Left lung (tissue), 10 donors: ENCODE data around the gene OR5AU1. TPM values are rescaled to one million over a fixed set of nuclear protein-coding genes. Genes with fewer than 3 reads are reported as not detected.
A peak's percentile ranks its signal among the peaks of the same experiment; 100 is the strongest.
"Not testable (repeated sequence)": the region's sequence is repeated elsewhere in the genome, so short reads cannot be mapped to it uniquely, and the experiment has no call there.

Experiments
- ATAC-seq: fragments of 200-7000 bp; cut with Tn5 transposase; one replicate; pipeline ENCODE4 v1.9.1; 2020; ENCODE audit warnings: moderate library complexity
- DNase-seq, 4 donors: peaks; one replicate each; pipeline ENCODE4 v3.0.0-alpha.2; 2013 to 2020
- H3K27ac ChIP-seq, 2 donors: fragments of 200-600 bp; sonication (generic) in 1 of 2; one replicate each; pipeline versions ENCODE4 v1.5.0 to v1.8.0; 2020 to 2021
- H3K27me3 ChIP-seq, 2 donors: fragments of 200-600 bp; sonication (generic) in 1 of 2; one replicate each; pipeline versions ENCODE4 v1.5.0 to v1.8.0; 2020 to 2021
- H3K36me3 ChIP-seq, 2 donors: fragments of 200-600 bp; sonication (generic) in 1 of 2; one replicate each; pipeline versions ENCODE4 v1.5.0 to v1.8.0; 2020 to 2021
- H3K4me1 ChIP-seq, 2 donors: fragments of 200-600 bp; one replicate each; pipeline ENCODE4 v1.8.0; 2021
- H3K4me3 ChIP-seq, 2 donors: fragments of 200-600 bp; sonication (generic) in 1 of 2; one replicate each; pipeline versions ENCODE4 v1.5.0 to v1.8.0; 2020 to 2021; ENCODE audit warnings: mild to moderate bottlenecking in 1 of 2
- H3K9me3 ChIP-seq, 2 donors: fragments of 200-600 bp; sonication (generic) in 1 of 2; one replicate each; pipeline versions ENCODE4 v1.5.0 to v1.8.0; 2020 to 2021
- intact Hi-C, 2 donors: fragments of 100-400 bp; cut with DNase I; formaldehyde crosslinking; loops; one replicate each; pipeline versions ENCODE4 v1.11.2 to v1.14.2; 2022
- polyA plus RNA-seq, 6 donors: library from polyadenylated mRNA; unstranded; fragments of 120-200 nt; gene quantifications; one replicate each; pipeline ENCODE4 v1.2.1, GENCODE V29; 2013; ENCODE audit not compliant: insufficient read length in 6 of 6
- total RNA-seq, 2 donors: library from RNA; stranded (reverse); fragmentation: NEBNext Ultra II Directional; extraction: Animal tissue kit (Norgen Biotek cat#: 25700); gene quantifications; one replicate each; pipeline ENCODE4 v1.2.1, GENCODE V29; 2021
- TF ChIP-seq, protein P1 (sequence below), 2 donors: fragments of 200-600 bp; sonication (generic) in 1 of 2; IDR thresholded peaks; one replicate each; pipeline versions ENCODE4 v1.5.0 to v1.8.0; 2021; ENCODE audit warnings: antibody characterized with exemption in 2 of 2
- donor health status: DM: no; HTN: yes; CAD: no.
- donor health status: DM: no; HTN: no; CAD: no.

The OR5AU1 gene
- total and polyA plus RNA-seq, 8 donors, result 0.04 to 0.49 (median 0.07) TPM; not detected in 2

- Histone ChIP-seq H3K36me3 (no peaks in the 10 kb centered on the region), H3K4me3 (no peak overlapping the region), H3K27me3 (no peaks in the 10 kb centered on the region), H3K27ac (no peak overlapping the region), H3K9me3 (no peaks in the 10 kb centered on the region), H3K4me1 (no peaks in the 10 kb centered on the region)
- ATAC-seq (peak; percentile 61), DNase-seq (peak in 1 of 4 donors; percentile 65)
- TF ChIP-seq, protein P1, sequence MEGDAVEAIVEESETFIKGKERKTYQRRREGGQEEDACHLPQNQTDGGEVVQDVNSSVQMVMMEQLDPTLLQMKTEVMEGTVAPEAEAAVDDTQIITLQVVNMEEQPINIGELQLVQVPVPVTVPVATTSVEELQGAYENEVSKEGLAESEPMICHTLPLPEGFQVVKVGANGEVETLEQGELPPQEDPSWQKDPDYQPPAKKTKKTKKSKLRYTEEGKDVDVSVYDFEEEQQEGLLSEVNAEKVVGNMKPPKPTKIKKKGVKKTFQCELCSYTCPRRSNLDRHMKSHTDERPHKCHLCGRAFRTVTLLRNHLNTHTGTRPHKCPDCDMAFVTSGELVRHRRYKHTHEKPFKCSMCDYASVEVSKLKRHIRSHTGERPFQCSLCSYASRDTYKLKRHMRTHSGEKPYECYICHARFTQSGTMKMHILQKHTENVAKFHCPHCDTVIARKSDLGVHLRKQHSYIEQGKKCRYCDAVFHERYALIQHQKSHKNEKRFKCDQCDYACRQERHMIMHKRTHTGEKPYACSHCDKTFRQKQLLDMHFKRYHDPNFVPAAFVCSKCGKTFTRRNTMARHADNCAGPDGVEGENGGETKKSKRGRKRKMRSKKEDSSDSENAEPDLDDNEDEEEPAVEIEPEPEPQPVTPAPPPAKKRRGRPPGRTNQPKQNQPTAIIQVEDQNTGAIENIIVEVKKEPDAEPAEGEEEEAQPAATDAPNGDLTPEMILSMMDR (IDR thresholded peaks at IDR 0.05), result no peak
- intact Hi-C loops, result no loop called here
These were observed 13.7 kb upstream of the OR5AU1 start for GRCh38 chr14:21169573-21169972.

DNA sequence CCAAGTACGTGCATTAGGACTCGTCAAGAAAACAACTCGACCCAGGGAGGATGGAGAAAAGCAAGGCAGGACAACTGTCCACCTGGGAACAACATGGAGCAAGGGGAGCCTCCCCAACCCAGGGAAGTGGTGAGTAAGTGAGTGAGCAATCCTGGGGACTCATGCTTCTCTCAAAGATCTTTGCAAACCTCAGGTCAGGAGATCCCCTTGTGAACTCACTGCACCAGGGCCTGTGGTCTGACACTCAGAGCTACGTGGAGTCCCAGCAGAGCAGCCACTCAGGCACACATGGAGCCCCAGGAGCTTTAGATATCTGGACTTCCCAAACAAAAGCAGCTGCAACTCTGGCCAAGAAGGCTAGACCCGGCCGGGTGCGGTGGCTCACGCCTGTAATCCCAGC is 12.2 kb upstream of the OR5AU1 start:
- H3K36me3 ChIP-seq, result no peaks in the 10 kb centered on the region
- H3K9me3 ChIP-seq, result no peaks in the 10 kb centered on the region
- no peaks in the 10 kb centered on the region for H3K4me1 ChIP-seq
- TF ChIP-seq, protein P1 (IDR thresholded peaks at IDR 0.05), result no peak
- no peaks in the 10 kb centered on the region for H3K27me3 ChIP-seq
- no peak for DNase-seq
- no peak overlapping the region for H3K4me3 ChIP-seq
- intact Hi-C loops, result no loop called here
- no peak for ATAC-seq
- H3K27ac ChIP-seq, result no peak overlapping the region

- H3K4me3 ChIP-seq, intact Hi-C loops, H3K27me3 ChIP-seq, H3K36me3 ChIP-seq, H3K27ac ChIP-seq, DNase-seq, H3K9me3 ChIP-seq, H3K4me1 ChIP-seq, ATAC-seq: not testable (repeated sequence)
These were observed 9.8 kb upstream of the OR5AU1 start for GRCh38 chr14:21165670-21166069.

- H3K9me3 ChIP-seq, DNase-seq, intact Hi-C loops, H3K36me3 ChIP-seq, H3K4me1 ChIP-seq, H3K4me3 ChIP-seq, H3K27ac ChIP-seq, ATAC-seq, H3K27me3 ChIP-seq: not testable (repeated sequence)
These were observed 9.2 kb upstream of the OR5AU1 start for GRCh38 chr14:21165002-21165605.

DNA sequence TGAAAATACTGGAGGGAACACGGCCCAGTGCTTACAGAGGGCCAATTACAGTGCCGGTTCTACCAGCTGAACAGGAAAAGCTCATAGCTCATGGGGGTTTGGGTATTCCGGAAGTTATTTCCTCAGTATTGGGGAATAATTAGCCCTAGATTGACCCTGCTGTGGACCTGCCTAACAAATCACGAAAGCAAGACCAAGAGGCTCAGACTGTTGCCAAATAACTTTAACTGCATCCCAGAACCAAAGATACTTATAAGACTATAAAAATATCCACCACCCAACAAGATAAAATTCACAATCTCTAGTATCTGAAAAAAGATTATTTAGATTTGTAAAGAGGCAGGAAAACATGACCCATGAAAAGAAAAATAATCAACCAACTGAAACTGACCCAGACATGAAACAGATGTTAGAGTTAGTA is 8.0 kb upstream of the OR5AU1 start:
- DNase-seq (peak in 2 of 4 donors; percentile 54 to 56), ATAC-seq (no peak)
- no peak overlapping the region for H3K4me3 ChIP-seq
- intact Hi-C loops, result no loop called here
- TF ChIP-seq, protein P1 (IDR thresholded peaks at IDR 0.05), result no peak
- H3K27ac ChIP-seq, result no peak overlapping the region
- H3K9me3 ChIP-seq, result no peaks in the 10 kb centered on the region
- no peaks in the 10 kb centered on the region for H3K27me3 ChIP-seq
- no peaks in the 10 kb centered on the region for H3K36me3 ChIP-seq
- no peaks in the 10 kb centered on the region for H3K4me1 ChIP-seq

DNA sequence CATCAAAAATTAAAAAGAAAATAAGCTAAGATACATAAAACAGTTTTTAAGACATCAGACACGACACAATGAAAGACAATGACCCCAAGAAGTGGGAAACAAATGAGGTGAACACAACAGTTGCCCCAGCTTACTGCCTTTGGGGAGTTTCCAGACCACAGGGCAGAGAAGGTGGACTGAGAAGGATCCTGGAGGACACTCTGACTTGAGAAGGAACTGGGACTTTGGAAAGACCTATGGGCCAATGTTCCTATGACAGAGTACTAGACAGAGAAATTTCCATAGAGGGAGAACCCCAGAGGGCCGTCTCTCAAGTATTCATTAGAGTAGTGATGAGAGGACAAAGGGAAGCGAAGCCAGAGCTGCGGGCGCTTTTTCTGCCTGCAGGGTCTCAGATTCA is 6.2 kb upstream of the OR5AU1 start:
- ATAC-seq (no peak), DNase-seq (no peak)
- H3K36me3 ChIP-seq, result no peaks in the 10 kb centered on the region
- no peaks in the 10 kb centered on the region for H3K27me3 ChIP-seq
- intact Hi-C loops, result no loop called here
- no peaks in the 10 kb centered on the region for H3K4me1 ChIP-seq
- TF ChIP-seq, protein P1 (IDR thresholded peaks at IDR 0.05), result no peak
- H3K9me3 ChIP-seq, result no peaks in the 10 kb centered on the region
- H3K4me3 ChIP-seq, result no peak overlapping the region
- H3K27ac ChIP-seq, result no peak overlapping the region
